Activated B cell treated with CpG ODN at 0.5 μM for 24 hours (primary cell): ENCODE data around the gene SMAP1. TPM values are rescaled to one million over a fixed set of nuclear protein-coding genes. Genes with fewer than 3 reads are reported as not detected.
"Not testable (repeated sequence)": the region's sequence is repeated elsewhere in the genome, so short reads cannot be mapped to it uniquely, and the experiment has no call there.

ENCODE experiments used
- ATAC-seq: fragments of 200-7000 bp; cut with Tn5 transposase; one replicate; pipeline ENCODE4 v1.10.0; 2021; ENCODE audit warnings: low read depth, mild to moderate bottlenecking, moderate library complexity
- CTCF ChIA-PET: fragments of 350-600 bp; sonication (Branson Sonifier 250); formaldehyde crosslinking; loops from one replicate; lab custom pipeline; 2021; ENCODE audit warnings: antibody characterized with exemption; lab: Charles Lee
- POLR2A ChIA-PET: fragments of 350-600 bp; sonication (Branson Sonifier 250); formaldehyde crosslinking; loops from one replicate; lab custom pipeline; 2021; ENCODE audit warnings: antibody characterized with exemption; lab: Charles Lee
- DNase-seq: peaks from one replicate; pipeline ENCODE4 v3.0.0; 2022
- H3K27ac Mint-ChIP-seq: one replicate; pipeline ENCODE4 v1.8.0; 2020; ENCODE audit warnings: mixed read lengths
- H3K27me3 Mint-ChIP-seq: one replicate; pipeline ENCODE4 v1.8.0; 2021; ENCODE audit warnings: mixed read lengths
- H3K36me3 Mint-ChIP-seq: one replicate; pipeline ENCODE4 v1.8.0; 2021; ENCODE audit warnings: low read depth, mixed read lengths
- H3K4me1 Mint-ChIP-seq: one replicate; pipeline ENCODE4 v1.8.0; 2021; ENCODE audit warnings: mixed read lengths
- H3K4me3 Mint-ChIP-seq: one replicate; pipeline ENCODE4 v1.8.0; 2020; ENCODE audit warnings: mild to moderate bottlenecking, mixed read lengths
- H3K9me3 Mint-ChIP-seq: one replicate; pipeline ENCODE4 v1.8.0; 2020; ENCODE audit warnings: mixed read lengths
- intact Hi-C: fragments of 100-400 bp; cut with micrococcal nuclease; formaldehyde crosslinking; loops from one replicate; pipeline ENCODE4 v1.15.1; 2024
- total RNA-seq: library from RNA; stranded (reverse); gene quantifications from 2 replicates; pipeline ENCODE4 v1.2.3, GENCODE V29; 2022
- TF ChIP-seq, protein P1 (sequence below): fragments of 200-600 bp; IDR thresholded peaks from one replicate; pipeline ENCODE4 v1.8.0; 2022; ENCODE audit warnings: antibody characterized with exemption, mild to moderate bottlenecking

SMAP1 gene
- total RNA-seq, 1 donor from 2014 or later, result 21.6 TPM

DNA sequence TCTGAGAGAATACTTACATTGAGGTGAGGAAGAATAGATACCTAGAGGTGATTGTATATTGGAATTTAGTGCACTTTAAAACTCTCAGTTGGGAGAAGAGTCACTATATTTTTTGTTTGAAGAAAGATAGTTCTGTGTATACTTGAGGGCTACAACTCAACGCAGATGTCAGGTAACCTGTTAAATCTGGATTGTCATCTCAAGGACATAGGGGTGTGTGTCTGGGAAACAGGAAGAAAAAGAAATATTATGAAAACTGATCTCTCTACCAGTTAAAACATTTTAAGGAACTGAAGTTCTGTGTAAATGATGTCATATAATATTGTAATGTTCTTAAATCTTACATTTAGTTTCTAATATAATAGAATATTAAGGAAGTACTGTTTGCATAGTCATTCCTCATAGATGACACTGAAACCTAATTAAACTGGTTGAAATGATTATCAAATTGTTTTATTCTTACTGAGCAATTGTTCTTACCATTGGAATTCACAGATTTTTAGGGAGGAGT, 86.2 kb downstream of the SMAP1 start:
- TF ChIP-seq, protein P1, sequence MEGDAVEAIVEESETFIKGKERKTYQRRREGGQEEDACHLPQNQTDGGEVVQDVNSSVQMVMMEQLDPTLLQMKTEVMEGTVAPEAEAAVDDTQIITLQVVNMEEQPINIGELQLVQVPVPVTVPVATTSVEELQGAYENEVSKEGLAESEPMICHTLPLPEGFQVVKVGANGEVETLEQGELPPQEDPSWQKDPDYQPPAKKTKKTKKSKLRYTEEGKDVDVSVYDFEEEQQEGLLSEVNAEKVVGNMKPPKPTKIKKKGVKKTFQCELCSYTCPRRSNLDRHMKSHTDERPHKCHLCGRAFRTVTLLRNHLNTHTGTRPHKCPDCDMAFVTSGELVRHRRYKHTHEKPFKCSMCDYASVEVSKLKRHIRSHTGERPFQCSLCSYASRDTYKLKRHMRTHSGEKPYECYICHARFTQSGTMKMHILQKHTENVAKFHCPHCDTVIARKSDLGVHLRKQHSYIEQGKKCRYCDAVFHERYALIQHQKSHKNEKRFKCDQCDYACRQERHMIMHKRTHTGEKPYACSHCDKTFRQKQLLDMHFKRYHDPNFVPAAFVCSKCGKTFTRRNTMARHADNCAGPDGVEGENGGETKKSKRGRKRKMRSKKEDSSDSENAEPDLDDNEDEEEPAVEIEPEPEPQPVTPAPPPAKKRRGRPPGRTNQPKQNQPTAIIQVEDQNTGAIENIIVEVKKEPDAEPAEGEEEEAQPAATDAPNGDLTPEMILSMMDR, result no peak
- Mint-ChIP-seq H3K36me3 (peaks cover 17% of the 10 kb centered on the region), H3K27ac (no peak overlapping the region), H3K27me3 (no peaks in the 10 kb centered on the region), H3K4me3 (no peak overlapping the region), H3K9me3 (peaks cover 2% of the 10 kb centered on the region), H3K4me1 (no peaks in the 10 kb centered on the region)
- DNase-seq (no peak), ATAC-seq (no peak)
- ChIA-PET CTCF (no interaction called here), POLR2A (no interaction called here)
- intact Hi-C loops, result no loop called here

DNA sequence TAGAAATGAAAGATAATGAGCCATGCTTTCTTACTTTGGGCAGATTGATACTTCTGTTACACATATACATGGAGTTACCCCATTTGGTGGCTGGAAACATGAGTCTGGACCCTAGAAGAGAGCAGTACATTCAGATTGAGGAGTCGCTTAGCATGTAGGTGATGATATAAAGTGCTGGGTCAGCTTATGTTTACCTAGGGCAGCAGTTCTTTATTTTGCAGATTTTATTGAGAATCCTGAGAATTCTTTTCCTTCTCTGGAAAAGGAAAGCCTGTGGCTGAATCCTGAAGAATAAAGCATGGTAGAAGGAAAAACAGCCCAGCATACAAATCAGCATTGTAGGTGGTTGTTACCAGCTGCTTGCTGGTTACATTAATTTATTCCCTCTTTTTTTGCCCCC, 91.2 kb downstream of the SMAP1 start:
- intact Hi-C loops, result no loop called here
- H3K9me3 Mint-ChIP-seq, result peaks cover 2% of the 10 kb centered on the region
- peaks cover 15% of the 10 kb centered on the region for H3K36me3 Mint-ChIP-seq

DNA sequence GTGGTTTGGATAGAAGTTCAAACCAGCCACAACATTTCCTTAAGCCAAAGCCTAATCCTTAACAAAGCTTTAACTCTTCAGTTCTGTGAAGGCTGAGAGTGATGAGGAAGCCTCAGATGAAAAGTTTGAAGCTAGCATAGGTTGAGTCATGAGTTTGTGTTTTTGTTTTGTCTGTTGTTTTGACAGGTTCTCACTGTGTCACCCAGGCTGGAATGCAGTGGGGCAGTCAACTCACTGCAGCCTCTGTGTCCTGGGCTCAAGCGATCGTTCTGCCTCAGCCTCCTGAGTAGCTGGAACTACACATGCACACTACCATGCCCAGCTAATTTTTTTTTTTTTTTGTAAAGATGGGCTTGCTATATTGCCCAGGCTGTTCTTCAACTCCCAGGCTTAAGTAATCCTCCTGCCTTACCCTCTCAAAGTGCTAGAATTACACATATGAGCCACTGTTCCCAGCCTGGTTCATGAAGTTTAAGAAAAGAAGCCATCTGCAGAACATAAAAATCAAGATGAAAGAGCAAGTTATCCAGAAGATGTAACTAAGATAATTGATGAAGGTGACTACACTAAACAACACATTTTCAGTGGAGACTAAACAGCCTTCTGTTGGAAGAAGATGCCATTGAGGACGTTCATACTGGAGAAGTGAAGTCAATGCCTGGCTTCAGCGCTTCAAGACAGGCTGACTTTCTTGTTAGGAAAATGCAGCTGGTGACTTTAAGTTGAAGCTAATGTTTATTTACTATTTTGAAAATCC, 96.2 kb downstream of the SMAP1 start:
- Mint-ChIP-seq H3K9me3 (no peaks in the 10 kb centered on the region), H3K36me3 (peaks cover 14% of the 10 kb centered on the region), H3K27ac (no peak overlapping the region), H3K4me3 (no peak overlapping the region), H3K27me3 (no peaks in the 10 kb centered on the region), H3K4me1 (no peaks in the 10 kb centered on the region)
- TF ChIP-seq, protein P1, result no peak
- ChIA-PET CTCF (interaction anchor here (0.6 kb wide), 1 partner anchor 169 kb away, joined by 6 read pairs; no protein-coding TSS in a partner anchor), POLR2A (no interaction called here)
- DNase-seq (no peak), ATAC-seq (no peak)
- intact Hi-C loops, result no loop called here

More for the DNA sequence above, 91.2 kb downstream of the SMAP1 start:
- H3K27ac Mint-ChIP-seq, result no peak overlapping the region
- POLR2A ChIA-PET, result no interaction called here
- ATAC-seq, result no peak
- no peaks in the 10 kb centered on the region for H3K27me3 Mint-ChIP-seq
- CTCF ChIA-PET, result no interaction called here
- no peak for DNase-seq
- no peak overlapping the region for H3K4me3 Mint-ChIP-seq
- TF ChIP-seq, protein P1, result no peak
- H3K4me1 Mint-ChIP-seq, result no peaks in the 10 kb centered on the region

DNA sequence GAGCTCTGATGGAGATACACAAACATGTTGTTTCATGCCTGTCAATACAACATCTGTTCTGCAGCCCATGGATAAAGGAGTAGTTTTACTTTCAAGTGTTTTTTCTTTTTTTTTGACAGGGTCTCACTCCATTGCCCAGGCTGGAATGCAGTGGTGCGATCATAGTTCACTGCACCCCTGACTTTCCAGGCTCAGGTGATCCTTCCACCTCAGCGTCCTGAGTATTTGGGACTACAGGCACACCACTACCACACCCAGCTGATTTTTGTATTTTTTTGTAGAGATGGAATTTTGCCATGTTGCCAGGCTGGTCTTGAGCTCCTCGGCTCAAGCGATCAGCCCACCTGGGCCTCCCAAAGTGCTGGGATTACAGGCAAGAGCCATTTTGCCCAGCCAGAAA, 97.0 kb downstream of the SMAP1 start:
- ATAC-seq (no peak), DNase-seq (no peak)
- Mint-ChIP-seq H3K4me1 (no peaks in the 10 kb centered on the region), H3K27ac (no peak overlapping the region), H3K36me3 (peaks cover 16% of the 10 kb centered on the region), H3K9me3 (no peaks in the 10 kb centered on the region), H3K27me3 (no peaks in the 10 kb centered on the region), H3K4me3 (no peak overlapping the region)
- TF ChIP-seq, protein P1, result no peak
- POLR2A ChIA-PET, result no interaction called here
- CTCF ChIA-PET, result interaction anchor here (0.6 kb wide), 1 partner anchor 170 kb away, joined by 6 read pairs; no protein-coding TSS in a partner anchor
- intact Hi-C loops, result no loop called here

DNA sequence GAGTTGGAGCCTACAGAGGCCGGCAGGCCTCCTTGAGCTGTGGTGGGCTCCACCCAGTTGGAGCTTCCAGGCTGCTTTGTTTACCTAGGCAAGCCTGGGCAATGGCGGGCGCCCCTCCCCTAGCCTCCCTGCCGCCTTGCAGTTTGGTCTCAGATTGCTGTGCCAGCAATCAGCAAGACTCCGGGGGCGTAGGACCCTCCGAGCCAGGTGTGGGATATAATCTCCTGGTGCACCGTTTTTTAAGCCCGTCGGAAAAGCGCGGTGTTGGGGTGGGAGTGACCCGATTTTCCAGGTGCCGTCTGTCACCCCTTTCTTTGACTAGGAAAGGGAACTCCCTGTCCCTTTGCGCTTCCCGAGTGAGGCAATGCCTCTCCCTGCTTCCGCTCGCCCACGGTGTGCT, 103.7 kb downstream of the SMAP1 start:
- H3K9me3 Mint-ChIP-seq, DNase-seq, intact Hi-C loops, H3K4me3 Mint-ChIP-seq, ATAC-seq, H3K27ac Mint-ChIP-seq, H3K4me1 Mint-ChIP-seq, CTCF ChIA-PET, H3K27me3 Mint-ChIP-seq, POLR2A ChIA-PET: not testable (repeated sequence)
- H3K36me3 Mint-ChIP-seq, result peaks cover 28% of the 10 kb centered on the region
